Skeletal muscle satellite cell (primary cell): ENCODE measurements around the gene ABCF2. TPM values are rescaled to one million over a fixed set of nuclear protein-coding genes. Genes with fewer than 3 reads are reported as not detected.

Experiments
- H3K27me3 ChIP-seq: 2 replicates; pipeline ENCODE4 v1.7.0; 2013; ENCODE audit warnings: low read length; ENCODE audit not compliant: control insufficient read depth, insufficient read depth
- H3K36me3 ChIP-seq: 2 replicates; pipeline ENCODE4 v1.7.0; 2013; ENCODE audit warnings: mild to moderate bottlenecking, control low read depth, low read length; ENCODE audit not compliant: insufficient read depth
- H3K4me1 ChIP-seq: 2 replicates; pipeline ENCODE4 v1.7.0; 2013; ENCODE audit warnings: low read length; ENCODE audit not compliant: control insufficient read depth, insufficient read depth
- H3K4me2 ChIP-seq: 2 replicates; pipeline ENCODE4 v1.7.0; 2013; ENCODE audit warnings: mild to moderate bottlenecking, low read length
- H3K4me3 ChIP-seq: 2 replicates; pipeline ENCODE4 v1.7.0; 2013; ENCODE audit warnings: low read length
- H3K9ac ChIP-seq: 2 replicates; pipeline ENCODE4 v1.7.0; 2013; ENCODE audit warnings: mild to moderate bottlenecking, low read depth, low read length, moderate library complexity
- H3K9me3 ChIP-seq: replicated peaks from 2 replicates; pipeline ENCODE4 v1.7.0; 2013; ENCODE audit warnings: mild to moderate bottlenecking, control low read depth, low read length
- total RNA-seq: library from RNA; depleted of rRNA; stranded (reverse); fragments of >200 nt; gene quantifications from 2 replicates; pipeline ENCODE4 v1.2.3, GENCODE V29; 2012; rRNA removed

ABCF2 gene
- 81.7 and 89.0 TPM in 2 replicates for total RNA-seq

DNA sequence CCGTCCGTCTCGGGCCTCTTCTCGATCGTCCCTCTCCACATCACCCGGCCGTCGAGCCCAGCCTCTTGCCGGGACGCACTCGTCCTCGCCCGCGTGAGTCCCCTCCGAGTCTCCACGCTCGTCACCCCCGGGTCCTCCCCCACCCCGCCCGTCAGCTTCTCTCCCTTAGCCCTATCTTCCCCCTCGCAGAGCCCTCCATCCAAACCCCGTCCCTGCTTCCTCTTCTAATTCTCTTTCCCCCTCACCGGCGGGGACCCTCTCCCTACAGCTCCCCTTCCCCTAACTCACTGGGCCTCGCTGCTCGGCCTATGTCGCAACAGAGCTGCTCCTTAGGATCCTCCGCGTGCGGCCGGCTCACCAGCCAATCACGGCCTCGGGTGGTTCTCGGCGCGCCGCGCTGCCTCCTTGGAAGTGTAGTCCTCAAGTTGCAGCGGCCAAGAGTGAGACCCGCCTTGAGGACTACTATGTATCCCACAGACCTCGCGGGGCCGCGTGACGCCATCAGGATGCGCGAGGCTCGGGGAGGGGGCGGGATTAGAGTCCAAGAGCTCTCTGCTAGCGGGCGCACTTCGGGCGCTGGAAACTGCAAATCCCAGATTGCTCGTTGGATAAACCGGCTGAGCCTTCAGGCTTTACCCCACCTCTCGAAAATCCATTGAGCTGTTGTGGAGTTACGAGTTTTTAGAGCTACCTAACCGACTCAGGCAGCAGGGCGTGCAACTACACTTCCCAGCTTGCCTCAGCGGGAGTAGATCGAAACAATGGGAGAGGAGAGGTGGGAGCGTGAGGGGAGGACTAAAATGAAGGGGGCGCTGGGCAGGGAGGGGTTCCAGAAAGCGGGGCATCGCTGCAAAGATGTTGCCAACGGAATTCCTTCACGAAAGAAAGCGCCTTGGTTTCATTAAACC, at the start of gene ABCF2:
TSS of gene ABCF2 (minus strand) at position 331 of the 908 bp plus-strand sequence. CDS start 747 bp downstream, outside the sequence.
- Histone ChIP-seq H3K4me2 (peak within 1 kb of the TSS; percentile 97), H3K4me1 (peaks cover 29% of the 10 kb centered on the region), H3K9me3 (no peaks in the 10 kb centered on the region), H3K9ac (peak within 1 kb of the TSS; percentile 81), H3K36me3 (peaks cover 34% of the 10 kb centered on the region), H3K4me3 (peak within 1 kb of the TSS; percentile 85), H3K27me3 (no peaks in the 10 kb centered on the region)

DNA sequence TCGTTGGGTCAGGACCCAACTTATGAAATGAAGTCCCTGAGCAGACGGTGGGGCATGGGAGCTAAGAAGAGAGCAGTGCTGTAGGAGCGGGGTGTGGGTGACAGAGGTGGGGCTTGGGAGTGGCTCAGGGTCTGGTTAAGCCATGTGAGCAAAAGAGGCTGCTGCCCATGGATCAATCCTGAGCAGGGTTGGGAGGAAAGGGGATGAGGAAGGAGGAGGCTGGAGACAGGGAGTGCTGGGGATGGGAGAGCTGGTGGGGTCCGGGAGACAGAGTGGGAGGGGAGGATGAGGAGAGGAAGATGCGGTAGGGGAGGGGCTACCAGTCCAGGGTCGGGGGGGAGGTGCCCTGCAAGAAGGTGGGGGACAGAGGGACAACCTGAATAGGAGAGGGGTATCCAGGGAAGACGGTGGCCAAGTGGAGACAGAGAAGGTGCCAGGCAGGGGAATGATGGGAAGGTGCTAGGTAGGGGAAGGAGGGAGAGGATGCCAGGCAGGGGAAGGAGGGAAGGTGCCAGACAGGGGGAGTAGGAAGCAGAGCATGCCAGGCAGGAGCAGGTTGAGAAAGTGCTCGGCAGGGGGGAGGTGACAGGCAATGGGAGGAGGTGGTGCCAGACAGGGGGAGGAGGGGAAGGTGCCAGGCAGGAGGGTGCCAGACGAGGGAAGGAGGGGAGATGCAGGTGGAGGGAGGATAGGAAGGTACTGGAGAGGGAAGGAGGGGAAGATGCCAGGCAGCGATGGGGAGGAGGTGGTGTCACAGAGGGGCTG, 49.0 kb upstream of the ABCF2 start:
- Histone ChIP-seq H3K4me2 (peak overlapping the region; percentile 87), H3K9me3 (no peaks in the 10 kb centered on the region), H3K9ac (no peak overlapping the region), H3K27me3 (peaks cover 30% of the 10 kb centered on the region), H3K36me3 (no peaks in the 10 kb centered on the region), H3K4me1 (peaks cover 5% of the 10 kb centered on the region), H3K4me3 (no peak overlapping the region)

DNA sequence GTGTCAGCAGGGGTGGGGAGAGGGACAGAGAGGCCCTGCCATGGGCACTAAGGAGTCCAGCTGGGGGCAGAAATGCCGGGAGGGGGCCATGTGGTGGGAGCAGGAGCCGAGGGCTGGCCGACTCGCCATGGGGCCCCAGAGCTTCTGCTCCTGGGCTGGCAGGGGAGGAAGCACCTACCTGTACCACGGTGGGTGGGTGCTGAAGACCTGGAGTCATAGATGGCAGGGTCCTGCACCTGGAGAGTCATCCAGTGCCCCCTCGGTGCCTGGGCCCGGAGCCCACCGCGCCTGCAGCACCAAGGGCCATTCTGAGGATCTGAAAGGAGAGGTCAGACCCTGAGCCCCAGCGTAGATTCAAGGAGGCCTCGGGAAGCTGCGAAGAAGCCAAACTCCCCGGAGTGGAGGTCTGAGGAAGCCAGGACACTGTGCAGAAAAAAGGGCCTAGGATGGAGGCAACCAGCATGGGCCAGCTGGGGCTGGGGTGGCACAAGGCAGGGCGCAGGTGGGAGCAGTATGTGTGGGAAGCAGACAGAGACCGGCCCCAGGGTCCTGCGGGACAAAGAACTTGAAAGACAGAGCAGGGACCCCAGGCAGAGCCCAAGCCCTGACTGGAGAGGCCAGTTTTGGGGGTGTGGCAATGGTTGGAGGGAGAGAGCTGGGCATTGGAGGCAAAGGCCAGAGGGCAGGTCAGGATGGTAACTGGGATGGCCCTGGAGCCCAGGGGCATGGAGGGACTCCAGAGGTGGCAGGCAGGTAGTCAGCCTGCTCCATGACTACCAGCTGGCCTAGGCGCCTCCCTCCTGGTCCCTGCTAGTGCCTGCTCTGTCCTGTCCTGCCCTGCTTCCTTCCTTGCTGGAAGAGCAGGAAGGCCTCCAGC, 48.2 kb upstream of the ABCF2 start:
- Histone ChIP-seq H3K4me3 (no peak overlapping the region), H3K9me3 (no peaks in the 10 kb centered on the region), H3K4me1 (peaks cover 5% of the 10 kb centered on the region), H3K9ac (no peak overlapping the region), H3K4me2 (no peak overlapping the region), H3K36me3 (no peaks in the 10 kb centered on the region), H3K27me3 (peaks cover 28% of the 10 kb centered on the region)

DNA sequence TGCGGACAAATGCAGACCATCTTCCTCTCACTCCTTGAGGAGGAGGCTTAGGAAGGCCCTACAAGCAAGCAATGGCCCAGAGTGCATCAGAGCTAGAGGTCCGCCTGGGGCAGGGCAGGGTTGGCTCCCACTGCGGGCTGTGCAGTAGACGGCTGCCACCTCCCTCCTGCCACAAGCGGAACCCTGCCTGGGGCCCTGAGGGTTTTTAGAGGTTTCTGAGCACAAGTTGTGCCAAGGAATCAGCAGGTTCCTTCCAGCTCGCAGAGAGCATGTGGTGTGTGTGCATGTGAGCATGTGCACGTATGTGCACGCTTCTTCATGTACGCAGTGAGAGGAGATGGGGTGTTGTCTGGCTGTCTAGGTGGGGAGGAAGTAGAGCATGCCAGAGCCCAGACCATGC, 47.4 kb upstream of the ABCF2 start:
- H3K9me3 ChIP-seq = no peaks in the 10 kb centered on the region
- H3K9ac ChIP-seq = no peak overlapping the region
- no peaks in the 10 kb centered on the region for H3K36me3 ChIP-seq
- H3K27me3 ChIP-seq = peaks cover 28% of the 10 kb centered on the region
- H3K4me2 ChIP-seq = no peak overlapping the region
- peaks cover 5% of the 10 kb centered on the region for H3K4me1 ChIP-seq
- no peak overlapping the region for H3K4me3 ChIP-seq

DNA sequence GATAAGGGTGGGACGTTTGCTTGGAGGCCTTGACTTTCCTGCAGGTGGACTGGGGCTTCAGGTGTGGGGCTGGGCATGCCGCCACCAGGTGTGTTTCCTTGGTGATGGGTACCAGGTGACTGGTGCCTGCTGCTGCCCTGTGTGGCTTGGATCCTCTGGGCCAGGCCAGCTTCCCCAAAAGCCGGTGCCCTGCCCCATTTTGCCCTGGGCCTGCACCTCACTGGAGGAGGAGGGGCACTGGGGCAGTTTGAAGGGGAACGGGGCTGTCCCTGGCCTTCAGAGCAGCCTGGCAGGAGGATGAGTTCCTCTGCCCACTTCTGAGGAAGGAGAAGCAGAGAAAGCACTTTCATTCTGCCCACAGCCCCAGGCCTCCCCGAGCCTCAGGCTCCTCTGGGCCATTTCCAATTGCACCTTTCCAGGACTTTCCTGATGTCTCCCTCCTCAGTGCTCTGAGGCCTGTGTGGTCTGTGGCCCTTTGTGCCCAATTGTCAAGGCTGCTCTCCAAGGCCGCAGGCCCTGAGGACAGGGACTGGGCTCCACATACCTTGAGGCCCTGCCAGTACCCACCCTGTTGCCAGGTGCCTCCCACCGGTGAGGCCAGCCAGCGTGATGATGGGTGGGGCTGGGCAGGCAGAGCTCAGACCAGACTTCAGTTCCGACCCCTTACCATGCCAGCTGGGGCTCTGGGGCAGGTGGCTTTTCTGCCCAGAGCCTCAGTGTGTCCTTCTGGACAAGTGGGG, 46.8 kb upstream of the ABCF2 start:
- peaks cover 22% of the 10 kb centered on the region for H3K27me3 ChIP-seq
- no peaks in the 10 kb centered on the region for H3K36me3 ChIP-seq
- H3K4me3 ChIP-seq = no peak overlapping the region
- no peak overlapping the region for H3K4me2 ChIP-seq
- H3K9me3 ChIP-seq = no peaks in the 10 kb centered on the region
- no peak overlapping the region for H3K9ac ChIP-seq
- H3K4me1 ChIP-seq = peaks cover 5% of the 10 kb centered on the region

DNA sequence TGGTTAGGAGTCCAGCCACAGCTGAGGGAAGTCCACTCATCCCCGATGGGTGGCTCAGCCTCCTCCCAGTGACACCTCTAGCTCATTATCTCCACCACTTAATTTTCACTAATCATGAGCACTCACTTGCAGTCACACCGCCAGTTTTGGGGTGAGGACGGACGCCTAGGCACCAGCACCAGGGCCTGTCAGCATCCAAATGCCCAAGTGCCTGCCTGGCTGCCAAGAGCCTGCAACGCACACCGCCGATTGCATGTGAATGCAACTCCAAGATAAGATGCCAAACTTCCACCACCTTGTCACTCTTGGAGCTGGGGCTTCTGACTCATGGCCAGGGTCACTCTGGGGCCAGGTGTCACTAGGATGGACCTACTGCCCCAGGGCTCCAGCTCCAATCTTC, 45.9 kb upstream of the ABCF2 start:
- peaks cover 5% of the 10 kb centered on the region for H3K4me1 ChIP-seq

DNA sequence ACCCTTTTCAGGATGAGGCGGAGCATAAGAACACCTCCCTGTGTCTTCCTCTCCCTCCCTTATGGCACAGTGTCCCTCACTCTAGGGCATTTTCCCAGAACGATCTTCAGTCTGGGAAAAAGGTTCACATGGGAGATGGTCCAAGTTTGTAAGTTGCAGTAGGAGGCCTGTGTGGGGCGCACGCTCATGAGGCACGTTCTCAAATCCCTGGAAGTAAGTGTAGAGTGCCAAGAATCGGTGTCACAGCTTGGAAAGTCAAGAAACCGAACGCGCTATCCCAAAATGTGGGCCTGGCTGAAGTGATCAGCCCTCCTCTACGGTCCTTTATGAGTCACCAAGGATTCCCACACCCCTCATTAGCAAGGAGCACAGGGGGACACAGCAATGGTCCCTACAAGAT, 45.4 kb upstream of the ABCF2 start:
- peaks cover 15% of the 10 kb centered on the region for H3K27me3 ChIP-seq
- H3K4me3 ChIP-seq = no peak overlapping the region
- no peaks in the 10 kb centered on the region for H3K36me3 ChIP-seq
- no peaks in the 10 kb centered on the region for H3K9me3 ChIP-seq
- peaks cover 4% of the 10 kb centered on the region for H3K4me1 ChIP-seq
- no peak overlapping the region for H3K9ac ChIP-seq
- no peak overlapping the region for H3K4me2 ChIP-seq

More for the DNA sequence above, 45.9 kb upstream of the ABCF2 start:
- no peak overlapping the region for H3K4me3 ChIP-seq
- no peak overlapping the region for H3K9ac ChIP-seq
- H3K4me2 ChIP-seq = no peak overlapping the region
- H3K27me3 ChIP-seq = peaks cover 17% of the 10 kb centered on the region
- no peaks in the 10 kb centered on the region for H3K36me3 ChIP-seq
- H3K9me3 ChIP-seq = no peaks in the 10 kb centered on the region

DNA sequence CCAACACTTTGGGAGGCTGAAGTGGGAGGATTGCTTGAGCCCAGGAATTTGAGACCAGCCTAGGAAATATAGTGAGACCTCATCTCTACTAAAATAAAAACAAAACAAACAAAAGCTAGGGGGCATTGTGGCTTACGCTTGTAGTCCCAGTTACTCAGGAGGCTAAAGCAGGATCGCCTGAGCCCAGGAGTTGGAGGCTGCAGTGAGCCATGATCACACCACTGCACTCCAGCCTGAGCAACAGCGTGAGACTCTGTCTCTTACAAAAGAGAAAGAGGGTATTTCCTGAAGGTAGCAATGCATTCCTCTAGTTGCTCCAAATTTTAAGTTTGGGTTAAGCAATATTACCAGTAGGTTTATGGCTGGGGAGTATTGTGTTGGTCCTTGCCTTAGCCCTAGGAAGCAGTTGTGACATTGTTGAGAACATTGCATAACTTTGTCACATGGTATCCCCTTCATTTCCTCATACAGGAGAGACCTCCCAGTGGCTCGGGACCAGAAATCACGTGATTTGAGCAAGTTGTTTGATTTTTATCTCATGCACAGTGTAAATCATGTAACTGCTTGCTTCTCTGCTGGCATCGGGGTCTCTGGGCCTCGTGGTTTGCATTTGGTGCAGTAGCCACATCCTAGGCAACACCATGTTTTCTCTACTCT, 44.8 kb upstream of the ABCF2 start:
- no peaks in the 10 kb centered on the region for H3K4me1 ChIP-seq
- H3K9me3 ChIP-seq = no peaks in the 10 kb centered on the region
- H3K27me3 ChIP-seq = peaks cover 18% of the 10 kb centered on the region
- no peak overlapping the region for H3K9ac ChIP-seq
- H3K36me3 ChIP-seq = no peaks in the 10 kb centered on the region
- no peak overlapping the region for H3K4me2 ChIP-seq
- H3K4me3 ChIP-seq = no peak overlapping the region

DNA sequence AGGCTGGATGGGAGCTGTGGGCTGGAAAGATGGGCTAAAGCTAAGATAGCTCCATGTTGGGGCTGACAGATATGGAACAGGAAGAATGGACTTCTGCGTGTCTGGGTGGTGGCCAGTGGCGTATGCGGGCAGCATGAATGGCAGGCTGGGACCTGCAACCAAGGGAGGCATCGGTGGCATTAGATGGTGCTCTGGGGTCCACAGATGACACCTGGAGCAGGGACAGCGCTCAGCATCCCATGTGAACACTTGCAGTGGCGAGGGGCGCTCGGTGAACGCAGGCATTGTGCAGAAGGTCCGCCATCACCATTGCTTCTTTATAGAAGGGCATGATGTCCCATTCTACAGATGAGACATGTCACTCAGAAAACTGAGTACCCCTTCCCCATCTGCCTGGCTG, 42.5 kb upstream of the ABCF2 start:
- H3K4me2 ChIP-seq = no peak overlapping the region
- no peaks in the 10 kb centered on the region for H3K4me1 ChIP-seq
- H3K27me3 ChIP-seq = peaks cover 29% of the 10 kb centered on the region
- H3K36me3 ChIP-seq = no peaks in the 10 kb centered on the region
- no peaks in the 10 kb centered on the region for H3K9me3 ChIP-seq
- H3K4me3 ChIP-seq = no peak overlapping the region
- no peak overlapping the region for H3K9ac ChIP-seq

DNA sequence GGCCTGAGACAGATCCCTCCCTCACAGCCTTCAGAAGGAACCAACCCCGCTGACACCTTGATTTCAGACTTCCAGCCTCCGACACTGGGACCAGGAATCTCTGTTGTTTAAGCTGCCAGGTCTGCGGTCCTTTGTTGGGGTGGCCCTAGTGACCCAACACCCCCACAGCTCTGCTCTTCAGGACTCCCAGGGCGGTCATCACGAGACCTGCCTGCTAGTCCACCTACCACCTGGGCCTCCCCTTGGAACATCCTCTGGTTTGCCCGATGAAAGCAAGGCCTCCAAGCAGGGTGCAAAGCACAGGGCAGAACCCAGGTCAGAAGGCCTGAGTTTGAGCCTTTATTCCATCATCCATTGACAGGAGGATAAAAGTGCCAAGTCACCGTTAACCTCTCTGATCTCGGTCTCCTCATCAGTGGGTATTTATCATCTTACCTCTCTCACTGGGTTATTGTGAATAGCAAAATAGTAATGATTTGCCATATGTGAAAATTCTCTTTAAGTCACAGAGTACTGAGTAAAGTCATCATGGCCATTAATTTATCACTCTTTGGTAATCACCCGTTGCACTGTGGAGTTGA, 38.4 kb upstream of the ABCF2 start:
- Histone ChIP-seq H3K4me2 (no peak overlapping the region), H3K27me3 (peaks cover 55% of the 10 kb centered on the region), H3K9me3 (no peaks in the 10 kb centered on the region), H3K4me1 (no peaks in the 10 kb centered on the region), H3K36me3 (no peaks in the 10 kb centered on the region), H3K4me3 (no peak overlapping the region), H3K9ac (no peak overlapping the region)
